HG02884 (cell line): Measurements from ENCODE around the gene UBE2U.
"Not testable (repeated sequence)": the region's sequence is repeated elsewhere in the genome, so short reads cannot be mapped to it uniquely, and the experiment has no call there.

ENCODE experiments used
- ATAC-seq: cut with Tn5 transposase; IDR thresholded peaks from one replicate; pipeline ENCODE4 v1.9.1; 2021; ENCODE audit warnings: mild to moderate bottlenecking, moderate library complexity; ENCODE audit not compliant: unreplicated experiment

Gene UBE2U

GRCh38 chr1:64236541-64236954 lies 33.1 kb downstream of the UBE2U start:
- no peak for ATAC-seq

- ATAC-seq: not testable (repeated sequence)
These were observed 36.1 kb downstream of the UBE2U start for GRCh38 chr1:64239519-64239918.

DNA sequence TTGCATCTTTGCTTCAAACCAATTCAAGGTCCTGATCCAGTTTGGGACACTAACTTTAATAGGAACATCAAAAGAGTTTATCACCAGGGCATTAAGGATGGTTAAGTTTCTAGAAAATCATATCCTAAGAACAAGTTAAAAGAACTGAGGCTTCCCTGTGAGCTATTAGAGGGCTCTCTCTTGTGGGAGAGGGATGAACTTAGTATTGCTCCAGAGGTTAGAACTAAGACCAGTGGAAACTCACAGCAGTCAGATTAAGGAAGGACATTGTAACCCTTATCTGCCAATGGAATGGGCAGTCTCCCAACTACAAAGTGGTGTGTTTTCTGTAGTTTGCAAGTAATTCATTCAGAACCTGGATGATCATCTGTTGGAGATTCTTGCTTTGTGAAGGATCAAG lies 36.8 kb downstream of the UBE2U start:
- ATAC-seq: no peak

- no peak for ATAC-seq
These were observed 37.6 kb downstream of the UBE2U start for GRCh38 chr1:64241069-64241468.

DNA sequence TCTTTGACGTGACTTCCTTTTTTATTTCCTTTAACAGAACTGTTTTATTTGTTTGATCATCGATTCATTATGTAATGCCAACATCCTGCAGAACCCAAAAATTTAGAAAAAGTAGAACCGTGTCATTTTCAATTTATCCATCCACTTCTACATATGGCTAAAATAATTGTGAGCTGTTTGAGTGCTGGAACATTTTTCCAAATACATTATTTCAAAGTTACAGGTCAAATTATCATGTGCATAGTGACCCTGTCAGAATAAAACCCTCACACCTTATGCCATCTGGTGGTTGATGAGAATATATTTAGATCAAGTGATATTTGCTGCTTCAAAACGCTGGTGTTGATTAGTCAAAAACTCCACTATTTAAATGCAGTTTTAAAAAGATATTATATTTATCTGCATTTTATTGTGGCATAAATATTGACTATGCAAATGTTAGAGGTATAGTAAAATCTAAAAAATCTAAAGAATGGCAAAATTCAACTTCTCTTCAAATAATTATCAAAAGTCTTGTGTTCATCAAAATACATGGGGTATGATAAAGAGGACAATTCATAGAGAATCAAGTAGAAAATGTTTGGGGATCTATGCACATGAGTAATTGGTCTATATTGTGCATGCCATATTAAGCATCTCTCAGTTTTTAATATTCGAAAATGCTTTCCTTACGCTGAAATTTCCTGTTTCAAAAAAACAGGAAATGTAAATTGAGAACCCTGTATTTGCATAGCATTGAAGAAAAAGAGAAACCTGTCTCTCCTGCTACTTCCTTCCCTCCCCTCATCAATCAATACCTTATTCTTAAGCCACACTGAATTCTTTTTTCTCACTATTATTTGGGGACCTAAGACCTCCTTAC lies 39.7 kb downstream of the UBE2U start:
- no peak for ATAC-seq

- no peak for ATAC-seq
These were observed 40.3 kb downstream of the UBE2U start for GRCh38 chr1:64243757-64244080.

GRCh38 chr1:64245495-64245894 lies 42.1 kb downstream of the UBE2U start:
- ATAC-seq: no peak

- no peak for ATAC-seq
These were observed 43.0 kb downstream of the UBE2U start for GRCh38 chr1:64246294-64246917.

GRCh38 chr1:64248065-64248464 lies 44.6 kb downstream of the UBE2U start:
- no peak for ATAC-seq

DNA sequence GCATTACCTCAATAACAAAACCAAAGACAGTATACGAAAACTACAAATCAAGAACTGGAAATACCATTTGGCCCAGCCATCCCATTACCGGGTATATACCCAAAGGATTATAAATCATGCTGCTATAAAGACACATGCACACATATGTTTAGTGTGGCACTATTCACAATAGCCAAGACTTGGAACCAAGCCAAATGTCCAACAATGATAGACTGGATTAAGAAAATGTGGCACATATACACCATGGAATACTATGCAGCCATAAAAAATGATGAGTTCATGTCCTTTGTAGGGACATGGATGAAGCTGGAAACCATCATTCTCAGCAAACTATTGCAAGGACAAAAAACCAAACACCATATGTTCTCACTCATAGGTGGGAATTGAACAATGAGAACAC lies 47.0 kb downstream of the UBE2U start:
- ATAC-seq: not testable (repeated sequence)

GRCh38 chr1:64251971-64252370 lies 48.5 kb downstream of the UBE2U start:
- ATAC-seq: no peak

- ATAC-seq: not testable (repeated sequence)
These were observed 53.8 kb downstream of the UBE2U start for GRCh38 chr1:64257233-64257632.

DNA sequence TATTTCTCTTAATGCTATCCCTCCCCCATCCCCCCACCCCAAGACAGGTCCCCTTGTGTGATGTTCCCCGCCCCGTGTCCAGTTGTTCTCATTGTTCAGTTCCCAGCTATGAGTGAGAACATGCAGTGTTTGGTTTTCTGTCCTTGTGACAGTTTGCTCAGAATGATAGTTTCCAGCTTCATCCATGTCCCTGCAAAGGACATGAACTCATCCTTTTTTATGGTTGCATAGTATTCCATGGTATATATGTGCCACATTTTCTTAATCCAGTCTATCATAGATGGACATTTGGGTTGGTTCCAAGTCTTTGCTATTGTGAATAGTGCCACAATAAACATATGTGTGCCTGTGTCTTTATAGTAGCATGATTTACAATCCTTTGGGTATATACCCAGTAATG lies 55.0 kb downstream of the UBE2U start:
- not testable (repeated sequence) for ATAC-seq

GRCh38 chr1:64263335-64263734 lies 59.9 kb downstream of the UBE2U start:
- ATAC-seq: no peak

GRCh38 chr1:64263856-64264255 lies 60.4 kb downstream of the UBE2U start:
- ATAC-seq: no peak

- ATAC-seq: no peak
These were observed 61.7 kb downstream of the UBE2U start for GRCh38 chr1:64265141-64265540.

GRCh38 chr1:64266991-64267390 lies 63.6 kb downstream of the UBE2U start:
- ATAC-seq: no peak

- ATAC-seq: no peak
These were observed 65.5 kb downstream of the UBE2U start for GRCh38 chr1:64268653-64269557.

- no peak for ATAC-seq
These were observed 66.1 kb downstream of the UBE2U start for GRCh38 chr1:64269558-64269884.

GRCh38 chr1:64280001-64280400 lies 76.6 kb downstream of the UBE2U start:
- ATAC-seq: no peak

DNA sequence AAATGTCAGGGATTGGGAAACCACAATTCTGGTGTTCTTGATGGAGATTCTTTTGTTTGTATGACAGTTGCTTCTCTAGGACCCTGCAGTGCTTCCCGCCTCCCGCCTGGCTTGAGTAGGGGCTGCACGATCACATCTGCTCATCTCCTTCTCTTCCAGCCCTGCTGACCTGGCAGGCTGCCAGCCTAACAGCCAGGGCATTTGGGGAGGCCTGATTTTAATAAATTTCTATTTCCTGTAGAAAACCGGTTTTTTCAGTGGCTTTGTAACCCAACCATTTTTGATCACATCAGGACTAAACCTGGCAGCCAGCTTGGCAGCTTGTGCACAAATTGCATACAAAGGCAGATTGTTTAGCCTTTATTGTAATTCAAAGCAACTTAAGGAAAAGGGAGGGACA lies 78.9 kb downstream of the UBE2U start:
- no peak for ATAC-seq

- no peak for ATAC-seq
These were observed 83.6 kb downstream of the UBE2U start for GRCh38 chr1:64287071-64287470.
